HS-27A (cell line): ENCODE results near the gene STAT3.

Source experiments
- DNase-seq: peaks from one replicate; pipeline ENCODE4 v3.0.0-alpha.2; 2012; ENCODE audit warnings: low read depth, missing footprints

STAT3 gene

GRCh38 chr17:42294469-42295398, 93.5 kb downstream of the STAT3 start:
- DNase-seq, result no peak

DNA sequence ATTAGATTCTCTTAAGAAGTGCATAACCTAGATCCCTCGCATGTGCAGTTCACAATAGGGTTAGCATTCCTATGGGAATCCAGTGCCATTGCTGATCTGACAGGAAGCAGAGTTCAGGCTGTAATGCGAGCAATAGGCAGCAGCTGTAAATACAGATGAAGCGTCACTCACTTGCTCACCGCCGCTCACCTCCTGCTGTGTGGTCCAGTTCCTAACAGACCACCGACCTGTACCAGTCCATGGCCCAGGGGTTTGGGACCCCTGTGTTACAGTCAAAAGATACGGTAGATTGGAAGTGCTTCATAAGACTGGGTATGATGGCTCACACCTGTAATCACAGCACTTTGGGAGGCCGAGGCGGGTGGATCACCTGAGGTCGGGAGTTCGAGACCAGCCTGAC, 97.1 kb downstream of the STAT3 start:
- DNase-seq, result no peak

DNA sequence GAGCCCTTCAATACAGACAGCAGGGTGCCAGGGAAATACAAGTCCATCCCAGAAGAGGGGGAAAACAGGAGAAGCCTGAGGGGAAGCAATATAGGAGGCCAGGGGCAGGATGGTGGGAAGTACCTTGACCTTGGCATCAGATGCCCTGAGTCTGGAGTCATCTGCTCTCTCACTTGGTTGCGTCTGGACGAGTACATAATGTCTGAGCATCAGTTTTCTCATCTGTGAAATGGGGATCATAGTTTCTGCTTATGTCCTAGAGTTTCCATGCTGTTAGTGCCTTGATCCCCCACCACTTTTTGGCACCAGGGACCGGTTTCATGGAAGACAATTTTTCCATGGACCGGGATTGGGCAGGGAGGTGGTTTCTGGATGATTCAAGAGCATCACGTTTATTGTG, 97.7 kb downstream of the STAT3 start:
- DNase-seq, result no peak

DNA sequence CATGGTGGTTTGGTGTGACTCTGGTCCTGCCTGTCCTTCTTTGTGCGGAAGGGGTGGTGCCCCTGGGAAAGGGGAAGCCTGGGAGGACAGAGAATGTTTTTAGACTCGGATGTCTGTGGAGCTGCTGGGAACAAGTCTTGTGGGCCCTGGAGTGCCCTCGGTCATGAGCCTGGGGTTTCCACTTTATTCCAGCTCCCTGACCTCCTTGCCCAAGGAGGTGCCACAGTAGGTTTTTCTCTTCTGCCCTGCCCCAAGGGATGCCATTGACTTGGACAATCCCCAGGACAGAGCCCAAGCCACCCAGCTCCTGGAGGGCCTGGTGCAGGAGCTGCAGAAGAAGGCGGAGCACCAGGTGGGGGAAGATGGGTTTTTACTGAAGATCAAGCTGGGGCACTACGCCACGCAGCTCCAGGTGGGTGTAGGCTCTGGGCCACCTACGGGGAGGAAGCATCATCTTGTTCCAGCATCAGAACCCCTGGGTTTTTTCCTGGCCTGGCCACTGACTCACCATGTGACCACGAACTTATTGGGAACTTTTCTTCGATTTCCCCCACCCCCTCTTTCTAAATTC, 98.5 kb downstream of the STAT3 start:
- no peak for DNase-seq

DNA sequence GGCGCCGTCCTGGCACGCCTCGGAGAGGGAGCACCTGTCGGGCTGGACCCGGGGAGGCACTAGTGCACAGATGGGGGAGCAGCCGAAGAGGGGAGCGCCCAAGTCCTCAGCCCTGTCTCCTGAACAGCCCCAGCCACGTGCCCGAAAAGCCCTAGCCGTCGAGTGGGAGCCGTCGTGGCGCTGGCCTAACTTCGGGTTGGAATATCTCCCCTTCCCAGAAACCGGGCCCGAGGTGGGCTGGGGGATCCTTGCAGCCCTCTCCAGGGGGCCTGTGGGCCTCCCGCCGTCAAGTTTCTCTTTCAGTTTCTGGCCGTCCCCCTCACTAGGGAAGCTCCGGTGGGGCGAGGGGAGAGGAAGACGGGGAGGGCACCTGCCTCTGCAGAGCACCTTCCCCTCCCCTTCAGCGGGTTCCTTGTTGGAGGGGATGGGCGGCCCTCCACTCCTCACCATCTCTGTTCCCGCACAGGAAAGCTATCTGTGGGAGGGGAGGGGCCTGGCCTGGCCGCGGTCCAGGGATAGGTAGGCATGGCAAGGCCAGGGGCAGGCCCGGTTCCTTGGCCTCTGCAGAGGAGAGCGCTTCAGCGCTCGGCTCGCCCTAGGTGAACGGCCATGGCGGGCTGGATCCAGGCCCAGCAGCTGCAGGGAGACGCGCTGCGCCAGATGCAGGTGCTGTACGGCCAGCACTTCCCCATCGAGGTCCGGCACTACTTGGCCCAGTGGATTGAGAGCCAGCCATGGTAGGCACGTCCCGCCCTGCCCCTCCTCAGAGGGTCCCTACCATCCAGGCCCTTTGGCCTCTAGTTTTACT, 99.2 kb downstream of the STAT3 start:
- no peak for DNase-seq

DNA sequence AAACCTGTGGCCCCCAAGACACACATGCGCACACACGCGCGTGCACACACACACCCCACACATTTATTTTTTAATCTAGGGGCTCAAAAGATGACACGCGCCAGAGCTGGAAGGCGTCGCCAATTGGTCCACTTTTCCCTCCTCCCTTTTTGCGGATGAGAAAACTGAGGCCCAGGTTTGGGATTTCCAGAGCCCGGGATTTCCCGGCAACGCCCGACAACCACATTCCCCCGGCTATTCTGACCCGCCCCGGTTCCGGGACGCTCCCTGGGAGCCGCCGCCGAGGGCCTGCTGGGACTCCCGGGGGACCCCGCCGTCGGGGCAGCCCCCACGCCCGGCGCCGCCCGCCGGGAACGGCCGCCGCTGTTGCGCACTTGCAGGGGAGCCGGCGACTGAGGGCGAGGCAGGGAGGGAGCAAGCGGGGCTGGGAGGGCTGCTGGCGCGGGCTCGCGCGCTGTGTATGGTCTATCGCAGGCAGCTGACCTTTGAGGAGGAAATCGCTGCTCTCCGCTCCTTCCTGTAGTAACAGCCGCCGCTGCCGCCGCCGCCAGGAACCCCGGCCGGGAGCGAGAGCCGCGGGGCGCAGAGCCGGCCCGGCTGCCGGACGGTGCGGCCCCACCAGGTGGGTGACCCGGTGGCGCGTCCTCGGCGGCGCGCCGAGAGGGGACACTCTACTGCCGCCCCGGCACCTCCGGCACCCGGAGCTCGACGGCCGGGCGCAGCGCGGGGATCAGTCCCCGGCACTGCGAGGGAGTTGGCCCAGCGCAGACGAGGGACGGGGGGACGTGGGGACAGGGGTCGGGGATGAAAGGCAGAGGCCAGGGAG, 100.1 kb downstream of the STAT3 start, which contains the start of gene STAT5A:
TSS of gene STAT5A (plus strand) at position 522 of the 826 bp plus-strand sequence. CDS start 914 bp downstream, outside the sequence.
- DNase-seq, result no peak

- no peak for DNase-seq
Observed at GRCh38 chr17:42287305-42287976, 100.8 kb downstream of the STAT3 start.

- no peak for DNase-seq
Observed at GRCh38 chr17:42286411-42287221, 101.6 kb downstream of the STAT3 start.

DNA sequence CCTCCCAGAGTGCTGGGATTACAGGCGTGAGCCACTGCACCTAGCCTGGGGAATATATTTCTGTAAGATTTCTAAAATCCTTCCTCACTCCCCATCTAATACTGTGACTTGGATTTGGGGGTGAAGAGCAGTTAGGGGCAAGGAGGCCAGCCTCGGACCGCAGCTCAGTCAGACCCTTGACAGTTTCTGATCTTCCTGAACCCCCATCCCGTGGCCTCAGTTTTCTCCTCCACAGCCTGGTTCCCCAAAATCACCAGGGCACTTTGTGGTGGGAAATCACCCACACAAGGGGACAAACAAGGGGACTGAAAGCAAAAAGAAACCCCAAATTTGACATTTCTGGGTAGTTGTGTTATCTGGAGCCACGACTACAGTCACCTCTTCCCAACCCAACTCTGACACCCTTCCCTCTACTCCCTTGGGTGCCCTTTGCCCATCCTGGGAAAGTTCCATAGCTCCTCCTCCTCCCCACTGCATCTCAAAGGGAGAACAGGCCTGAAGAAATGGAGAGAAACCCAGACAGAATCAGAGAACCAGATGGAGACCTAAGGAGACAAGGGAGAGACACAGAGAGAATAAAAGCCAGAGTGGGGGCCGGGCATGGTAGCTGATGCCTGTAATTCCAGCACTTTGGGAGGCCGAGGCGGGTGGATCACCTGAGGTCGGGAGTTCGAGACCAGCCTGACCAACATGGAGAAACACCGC, 102.7 kb downstream of the STAT3 start:
- DNase-seq, result no peak

DNA sequence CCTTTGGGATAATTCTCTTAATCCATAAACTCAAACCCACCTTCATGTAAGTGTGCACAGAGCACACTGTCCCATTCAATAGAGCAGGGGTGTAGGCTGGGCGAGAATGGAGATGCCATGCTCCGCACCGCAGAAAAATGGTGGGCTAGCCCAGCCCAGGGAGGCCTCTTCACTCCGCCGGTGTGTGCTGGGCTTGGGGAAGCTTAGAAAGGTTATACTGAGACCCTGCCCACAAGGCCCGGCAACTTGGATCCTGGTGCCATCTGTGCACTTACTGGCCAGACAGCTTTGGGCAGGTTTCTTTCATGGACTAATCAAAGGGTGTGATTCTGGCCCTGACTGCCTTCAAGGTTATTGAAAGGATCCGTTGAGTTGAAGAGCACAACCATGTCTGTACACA, 103.7 kb downstream of the STAT3 start:
- no peak for DNase-seq

- no peak for DNase-seq
Observed at GRCh38 chr17:42284024-42284369, 104.2 kb downstream of the STAT3 start.

- DNase-seq, result no peak
Observed at GRCh38 chr17:42283241-42284023, 104.8 kb downstream of the STAT3 start.

DNA sequence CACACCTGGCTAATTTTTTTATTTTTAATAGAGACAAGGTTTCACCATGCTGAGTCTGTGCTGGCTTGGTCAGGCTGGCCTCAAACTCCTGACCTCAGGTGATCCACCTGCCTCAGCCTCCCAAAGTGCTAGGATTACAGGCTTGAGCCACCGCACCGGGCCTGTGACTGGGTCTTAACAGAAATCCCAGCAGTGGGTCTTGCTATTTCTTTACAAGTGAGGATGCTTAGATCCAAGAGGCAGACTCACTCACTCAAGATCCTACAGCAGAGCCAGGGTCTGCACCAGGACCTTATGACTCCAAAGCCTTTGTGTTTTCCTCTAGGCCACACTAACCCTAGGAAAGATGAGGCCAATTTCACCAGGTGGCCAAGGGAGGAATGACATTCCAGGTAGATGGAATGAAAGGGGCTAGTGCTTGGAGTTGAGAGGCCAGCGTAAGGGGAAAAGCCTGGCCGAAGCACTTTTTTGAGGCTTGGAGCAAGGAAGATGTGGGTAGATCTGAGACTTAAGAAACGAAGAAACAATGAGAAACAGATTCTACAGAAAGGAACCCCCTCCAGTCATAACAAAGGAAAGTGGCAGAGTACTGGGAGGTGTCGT, 105.7 kb downstream of the STAT3 start:
- no peak for DNase-seq

GRCh38 chr17:42281571-42282096, 106.6 kb downstream of the STAT3 start:
- DNase-seq, result no peak

- no peak for DNase-seq
Observed at GRCh38 chr17:42279776-42280630, 108.2 kb downstream of the STAT3 start.

- no peak for DNase-seq
Observed at GRCh38 chr17:42277342-42277712, 110.9 kb downstream of the STAT3 start.

DNA sequence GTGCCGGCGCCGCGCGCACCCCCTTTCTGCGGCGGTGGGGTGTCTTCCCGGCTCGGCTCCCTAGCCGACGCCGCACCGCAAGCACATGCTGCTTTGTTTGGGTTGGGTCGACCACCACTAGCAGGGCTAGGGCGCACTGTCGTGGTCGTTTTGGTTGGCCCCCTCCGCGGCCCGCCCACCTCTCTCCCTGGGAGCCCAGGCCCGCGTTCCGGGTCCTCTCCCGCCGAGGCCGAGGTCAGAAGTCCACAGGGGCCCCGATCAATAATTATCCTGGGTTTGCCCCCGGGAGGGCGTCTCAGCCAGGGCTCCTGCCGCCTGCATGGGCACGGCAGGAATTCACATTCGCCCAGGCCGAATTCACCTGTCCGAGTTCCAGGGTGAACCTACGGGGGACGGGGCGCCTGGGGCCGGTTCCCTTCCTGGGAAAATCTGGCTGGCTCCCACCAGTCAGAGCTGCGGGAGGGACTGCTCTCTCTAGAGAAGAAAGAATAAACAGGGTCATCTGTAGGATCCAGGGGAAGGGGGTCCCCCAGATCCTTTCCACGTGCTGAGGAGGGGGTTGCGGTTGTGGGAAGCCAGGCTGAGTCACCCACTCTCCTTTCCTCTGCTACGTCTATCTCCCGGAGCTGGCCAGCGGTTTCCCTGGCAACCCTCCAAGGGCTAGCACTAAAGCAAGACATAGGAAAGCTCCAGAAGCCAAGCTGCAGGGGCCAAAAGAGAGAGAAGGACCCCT, 111.5 kb downstream of the STAT3 start:
- DNase-seq, result no peak
